Central memory CD8-positive, alpha-beta T cell (primary cell): ENCODE data around the gene ACTG2.

ENCODE experiments used
- ATAC-seq: fragments of 150-1000 bp; cut with Tn5 transposase; replicated peaks from 2 replicates; pipeline ENCODE4 v1.10.0; 2022; ENCODE audit warnings: mild to moderate bottlenecking, moderate FRiP score, moderate number of reproducible peaks; ENCODE audit not compliant: poor library complexity, severe bottlenecking; ENCODE audit errors: extremely low read depth
- DNase-seq, 2 donors: peaks; one replicate each; pipeline ENCODE4 v3.0.0; 2021; ENCODE audit warnings: low spot score in 2 of 2
- H3K27ac Mint-ChIP-seq: one replicate; pipeline ENCODE4 v1.8.0; 2022; ENCODE audit warnings: low read depth, mild to moderate bottlenecking, moderate library complexity, mixed read lengths
- H3K27me3 Mint-ChIP-seq: one replicate; pipeline ENCODE4 v1.8.0; 2022; ENCODE audit warnings: mixed read lengths
- H3K36me3 Mint-ChIP-seq: one replicate; pipeline ENCODE4 v1.8.0; 2022; ENCODE audit warnings: mild to moderate bottlenecking, moderate library complexity, mixed read lengths; ENCODE audit not compliant: insufficient read depth
- H3K4me1 Mint-ChIP-seq: one replicate; pipeline ENCODE4 v1.8.0; 2022; ENCODE audit warnings: mixed read lengths
- H3K4me3 Mint-ChIP-seq: one replicate; pipeline ENCODE4 v1.8.0; 2022; ENCODE audit warnings: mild to moderate bottlenecking, moderate library complexity, mixed read lengths
- H3K9me3 Mint-ChIP-seq: one replicate; pipeline ENCODE4 v1.8.0; 2022; ENCODE audit warnings: mixed read lengths

The ACTG2 gene

DNA sequence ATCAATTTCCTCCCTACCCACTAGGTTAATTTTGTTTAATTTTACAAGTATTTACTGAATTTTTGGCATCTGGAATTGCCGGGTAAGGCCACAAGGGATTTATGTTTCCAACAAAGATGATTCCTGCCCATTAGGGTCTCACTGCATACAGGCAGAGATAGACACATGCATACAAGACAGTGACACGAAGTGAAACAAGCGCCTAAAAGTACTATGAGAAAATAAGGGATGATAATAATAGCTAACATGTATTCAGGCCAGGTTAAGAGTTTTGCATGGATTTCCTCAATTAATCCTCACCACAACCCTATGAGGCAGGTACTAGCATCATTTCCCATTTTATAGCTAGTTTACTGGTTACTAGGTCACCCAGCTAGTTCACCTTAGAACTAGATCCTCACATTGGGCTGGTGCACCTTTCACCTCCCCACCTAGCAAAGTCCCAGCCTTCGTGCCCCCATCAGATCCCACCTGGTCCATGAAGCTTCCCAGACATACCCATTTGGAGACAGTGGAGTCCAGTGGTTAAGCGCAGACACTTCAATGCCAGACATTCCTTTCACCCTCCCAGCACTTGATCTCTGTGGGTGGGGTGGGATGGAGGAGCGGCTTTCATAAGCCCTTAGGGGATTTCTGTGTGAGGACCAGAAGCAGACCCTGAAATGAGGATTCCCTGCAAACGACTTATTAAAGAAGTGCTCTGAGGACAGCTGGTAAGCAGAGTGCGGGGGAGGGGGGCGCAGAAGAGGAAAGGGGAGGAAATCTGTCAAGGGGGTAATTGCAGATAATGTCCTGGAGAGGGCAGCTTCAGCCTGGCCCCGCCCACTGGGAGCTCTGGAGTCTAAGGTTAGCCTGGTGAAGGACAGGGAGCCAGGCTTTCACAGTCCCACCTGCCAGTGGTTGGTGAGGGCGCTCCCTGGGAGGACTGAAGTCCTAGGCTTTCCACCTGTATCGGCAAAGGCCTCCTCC lies 28.1 kb downstream of the ACTG2 start:
- H3K4me3 Mint-ChIP-seq, result no peak overlapping the region
- ATAC-seq (no peak), DNase-seq (no peak)
- no peak overlapping the region for H3K27ac Mint-ChIP-seq
- no peaks in the 10 kb centered on the region for H3K9me3 Mint-ChIP-seq
- no peaks in the 10 kb centered on the region for H3K4me1 Mint-ChIP-seq
- no peaks in the 10 kb centered on the region for H3K27me3 Mint-ChIP-seq
- H3K36me3 Mint-ChIP-seq, result no peaks in the 10 kb centered on the region

DNA sequence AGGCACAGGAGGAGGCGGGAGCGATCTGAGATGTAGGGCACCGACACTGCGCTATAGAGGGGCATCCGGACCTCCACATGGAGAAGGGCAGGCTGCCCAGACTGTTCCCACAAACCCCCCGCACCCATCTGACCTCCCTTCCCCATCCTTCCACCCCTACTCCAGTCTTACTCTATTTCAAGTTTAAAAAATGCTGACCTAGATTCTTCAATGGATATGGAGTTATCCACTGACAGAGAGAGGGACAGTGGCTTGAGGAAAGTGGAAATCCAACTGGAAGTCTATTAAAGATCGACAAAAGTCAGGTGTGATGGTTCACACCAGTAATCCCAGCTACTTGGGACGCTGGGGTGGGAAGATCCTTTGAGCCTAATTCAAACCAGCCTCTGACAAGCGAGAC lies 28.8 kb downstream of the ACTG2 start:
- no peak for DNase-seq
- H3K27me3 Mint-ChIP-seq, result no peaks in the 10 kb centered on the region
- H3K36me3 Mint-ChIP-seq, result peaks cover 1% of the 10 kb centered on the region
- H3K4me3 Mint-ChIP-seq, result no peak overlapping the region
- no peaks in the 10 kb centered on the region for H3K4me1 Mint-ChIP-seq
- H3K27ac Mint-ChIP-seq, result no peak overlapping the region
- no peak for ATAC-seq
- no peaks in the 10 kb centered on the region for H3K9me3 Mint-ChIP-seq

DNA sequence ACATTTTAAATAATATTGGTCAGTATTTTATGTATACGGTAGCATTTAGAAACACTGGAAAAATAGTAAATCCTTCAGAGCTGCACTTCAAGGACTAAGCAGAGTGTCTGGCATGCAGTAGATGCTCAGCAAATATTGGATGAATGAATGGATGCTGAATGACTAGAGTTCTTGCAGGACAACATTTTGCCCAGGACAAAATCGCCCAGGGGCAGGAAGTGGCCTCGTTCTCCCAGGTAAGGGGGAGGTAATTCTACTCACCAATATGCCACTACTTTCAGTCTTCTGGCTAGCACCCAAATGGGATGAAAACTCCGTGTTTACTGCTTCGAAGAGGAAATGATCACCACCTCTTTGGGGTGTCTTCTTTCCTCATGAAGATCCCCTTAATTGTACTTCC lies 29.9 kb downstream of the ACTG2 start:
- peaks cover 7% of the 10 kb centered on the region for H3K36me3 Mint-ChIP-seq
- H3K27me3 Mint-ChIP-seq, result no peaks in the 10 kb centered on the region
- DNase-seq (no peak), ATAC-seq (no peak)
- H3K4me3 Mint-ChIP-seq, result no peak overlapping the region
- peaks cover 1% of the 10 kb centered on the region for H3K4me1 Mint-ChIP-seq
- peak overlapping the region; percentile 32 for H3K27ac Mint-ChIP-seq
- no peaks in the 10 kb centered on the region for H3K9me3 Mint-ChIP-seq

DNA sequence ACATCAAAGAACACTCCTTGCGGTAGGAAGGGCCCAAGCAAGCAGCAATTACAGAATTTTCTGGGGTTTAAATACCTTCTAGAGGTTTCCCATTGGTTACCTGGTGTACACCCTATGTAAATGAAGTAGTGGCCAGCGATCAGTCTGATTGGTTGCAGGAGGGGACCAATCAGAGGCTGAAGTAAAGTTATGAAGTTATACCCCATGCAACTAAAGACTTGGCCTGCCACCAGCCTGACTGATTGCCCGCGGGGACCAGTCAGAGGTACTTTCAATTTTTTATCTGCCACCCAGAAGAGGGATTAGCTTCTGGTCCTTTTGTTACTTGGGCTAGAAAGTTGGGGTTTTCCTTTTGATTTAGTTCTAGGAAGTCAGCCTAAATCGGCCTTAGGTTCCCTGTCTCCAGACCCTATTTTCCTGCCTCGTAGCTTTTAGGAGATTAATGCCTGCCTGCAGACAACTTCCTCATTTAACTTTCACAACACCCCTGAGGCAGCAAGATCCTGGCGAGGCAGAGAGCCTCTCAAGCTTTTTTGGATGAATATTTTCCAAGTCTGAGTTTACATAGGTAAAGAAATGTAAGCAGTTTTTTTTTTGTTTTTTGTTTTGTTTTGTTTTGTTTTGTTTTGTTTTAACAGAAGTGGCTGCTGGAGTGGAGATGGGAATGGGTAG lies 32.4 kb downstream of the ACTG2 start:
- H3K4me3 Mint-ChIP-seq, result no peak overlapping the region
- DNase-seq, result no peak
- peaks cover 26% of the 10 kb centered on the region for H3K4me1 Mint-ChIP-seq
- no peak for ATAC-seq
- H3K27me3 Mint-ChIP-seq, result no peaks in the 10 kb centered on the region
- no peak overlapping the region for H3K27ac Mint-ChIP-seq
- no peaks in the 10 kb centered on the region for H3K9me3 Mint-ChIP-seq
- peaks cover 9% of the 10 kb centered on the region for H3K36me3 Mint-ChIP-seq

DNA sequence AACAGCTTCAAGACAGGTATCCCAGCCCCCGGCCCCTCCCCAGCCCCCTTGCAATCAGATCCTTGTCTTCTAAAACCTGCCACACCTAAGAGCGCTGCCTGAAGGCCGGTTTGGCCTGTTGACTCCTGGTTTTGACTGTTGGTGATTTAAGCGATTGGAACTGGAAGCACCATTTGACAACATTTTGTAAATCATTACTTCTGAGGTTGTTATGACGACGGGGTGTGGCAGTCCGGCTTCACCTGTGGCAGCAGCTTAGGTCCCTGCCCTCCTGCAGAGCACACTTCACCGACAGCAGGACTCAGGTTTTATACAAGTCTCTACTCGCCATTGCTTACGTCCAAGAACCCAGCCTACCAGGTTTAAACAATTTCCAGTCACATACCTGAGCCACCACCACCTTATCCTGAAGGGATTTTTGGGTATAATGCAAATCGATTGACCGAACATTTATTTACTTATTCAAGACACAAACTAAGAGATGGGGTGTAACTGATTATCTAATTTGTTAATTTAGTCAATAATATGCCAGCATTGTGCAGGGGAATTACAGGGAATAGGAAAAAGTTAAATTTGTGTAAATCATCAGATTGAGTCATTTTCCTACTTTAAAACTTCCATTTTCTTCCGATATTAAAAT lies 33.2 kb downstream of the ACTG2 start:
- H3K4me1 Mint-ChIP-seq, result peaks cover 28% of the 10 kb centered on the region
- no peaks in the 10 kb centered on the region for H3K9me3 Mint-ChIP-seq
- ATAC-seq, result no peak
- no peak for DNase-seq
- peak overlapping the region; percentile 97 for H3K27ac Mint-ChIP-seq
- H3K4me3 Mint-ChIP-seq, result peak overlapping the region; percentile 79
- no peaks in the 10 kb centered on the region for H3K27me3 Mint-ChIP-seq
- peaks cover 13% of the 10 kb centered on the region for H3K36me3 Mint-ChIP-seq

DNA sequence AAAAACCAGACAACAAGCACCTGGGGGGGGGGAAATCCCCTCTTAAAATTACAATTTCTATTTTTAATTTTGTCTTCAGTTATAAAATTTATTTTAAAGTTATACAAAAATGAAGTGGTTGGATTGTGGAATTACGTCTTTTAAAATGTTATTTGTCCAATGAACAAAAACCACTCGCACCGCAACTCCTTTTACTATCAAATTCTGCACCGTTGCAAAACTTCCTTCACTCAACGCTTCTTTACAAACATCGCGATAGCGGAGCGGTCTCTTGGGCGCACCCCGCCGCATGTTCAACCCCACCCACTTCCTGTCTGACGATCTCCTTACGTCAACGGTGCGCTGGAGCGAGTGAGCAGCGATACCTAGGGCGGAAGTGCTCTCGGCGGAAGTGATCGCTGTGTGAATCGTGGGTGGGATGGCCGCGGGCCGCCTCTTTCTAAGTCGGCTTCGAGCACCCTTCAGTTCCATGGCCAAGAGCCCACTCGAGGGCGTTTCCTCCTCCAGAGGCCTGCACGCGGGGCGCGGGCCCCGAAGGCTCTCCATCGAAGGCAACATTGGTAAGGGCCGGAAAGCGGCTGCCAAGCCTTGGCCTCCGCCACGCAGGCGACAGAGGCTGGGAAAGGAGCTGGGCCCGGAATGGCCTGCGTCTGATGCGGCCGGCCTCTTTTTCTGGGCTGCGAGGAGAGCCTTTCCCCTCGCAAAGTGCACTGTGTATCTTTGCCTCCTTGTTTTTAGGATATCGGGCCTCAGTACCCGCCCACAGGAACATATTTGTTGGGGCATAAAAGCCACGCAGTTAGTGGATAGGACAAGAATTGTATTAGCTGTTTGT lies 33.9 kb downstream of the ACTG2 start, which contains the start of gene DGUOK:
TSS of gene DGUOK (plus strand) at position 388 of the 835 bp plus-strand sequence. CDS start at position 419, 31 bp downstream.
- peak within 1 kb of the TSS; percentile 79 for H3K4me3 Mint-ChIP-seq
- peaks cover 36% of the 10 kb centered on the region for H3K4me1 Mint-ChIP-seq
- peak; percentile 87 to 96 for DNase-seq
- H3K27me3 Mint-ChIP-seq, result no peaks in the 10 kb centered on the region
- ATAC-seq, result peak; percentile 98
- H3K9me3 Mint-ChIP-seq, result no peaks in the 10 kb centered on the region
- peaks cover 14% of the 10 kb centered on the region for H3K36me3 Mint-ChIP-seq
- H3K27ac Mint-ChIP-seq, result peak within 1 kb of the TSS; percentile 97

DNA sequence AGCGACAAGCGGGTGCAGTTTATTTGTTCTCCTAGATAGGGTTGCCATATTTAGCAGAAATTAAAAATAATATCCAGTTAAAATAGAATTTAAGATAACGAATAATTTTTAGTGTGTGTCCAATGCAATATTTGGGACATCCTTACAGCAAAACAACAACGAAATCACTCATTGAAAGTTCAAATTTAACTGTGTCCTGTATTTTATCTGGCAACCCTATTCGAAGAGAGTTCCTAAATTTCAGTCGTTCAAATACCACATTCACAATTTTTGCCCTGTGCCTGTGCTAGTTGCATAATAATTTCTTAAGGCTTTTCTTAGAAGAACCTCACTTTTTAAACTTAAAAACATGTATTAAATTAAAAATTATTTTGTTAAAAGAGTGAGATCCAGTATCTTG lies 34.5 kb downstream of the ACTG2 start:
- Mint-ChIP-seq H3K27ac (peak overlapping the region; percentile 97), H3K27me3 (no peaks in the 10 kb centered on the region), H3K36me3 (peaks cover 17% of the 10 kb centered on the region), H3K9me3 (no peaks in the 10 kb centered on the region), H3K4me3 (peak overlapping the region; percentile 79), H3K4me1 (peaks cover 42% of the 10 kb centered on the region)
- ATAC-seq (no peak), DNase-seq (no peak)

DNA sequence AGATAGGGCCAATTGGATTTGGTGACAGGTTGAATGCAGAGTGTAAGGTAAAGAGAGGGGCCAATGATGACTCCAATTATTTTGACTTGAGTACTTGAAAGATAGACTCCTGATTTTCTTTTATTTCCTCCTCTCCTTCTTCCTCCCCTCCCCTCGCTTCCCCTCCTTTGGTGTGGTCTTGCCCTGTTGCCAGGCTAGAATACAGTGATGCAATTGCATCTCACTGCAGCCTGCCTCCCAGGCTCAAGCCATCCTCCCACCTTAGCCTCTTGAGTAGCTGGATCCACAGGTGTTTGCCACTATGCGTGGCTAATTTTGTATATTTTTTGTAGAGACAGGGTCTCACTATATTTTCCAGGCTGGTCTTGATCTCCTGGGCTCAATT lies 36.1 kb downstream of the ACTG2 start:
- Mint-ChIP-seq H3K36me3 (peaks cover 27% of the 10 kb centered on the region), H3K9me3 (no peaks in the 10 kb centered on the region), H3K27ac (peak overlapping the region; percentile 89), H3K4me1 (peaks cover 49% of the 10 kb centered on the region), H3K27me3 (no peaks in the 10 kb centered on the region), H3K4me3 (peak overlapping the region; percentile 40)
- ATAC-seq (no peak), DNase-seq (no peak)

DNA sequence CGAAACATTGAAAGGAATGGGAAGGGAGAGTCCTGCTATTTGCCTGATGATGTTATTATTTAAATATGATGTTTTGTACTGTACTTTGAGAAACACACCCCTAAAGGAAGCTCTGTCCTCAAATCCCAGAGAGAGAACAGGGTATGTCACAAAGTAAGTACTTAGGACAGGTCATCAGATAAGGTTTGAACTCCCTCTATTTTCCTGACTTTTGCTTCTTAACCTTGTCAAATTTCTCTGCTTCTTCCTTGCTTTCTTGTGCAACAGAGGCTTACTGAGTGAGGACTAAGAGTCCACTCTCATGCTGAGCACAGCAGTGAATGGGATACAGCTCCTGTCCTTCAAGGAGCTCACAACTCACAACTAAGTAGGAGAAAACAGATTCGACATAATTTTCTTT lies 37.6 kb downstream of the ACTG2 start:
- Mint-ChIP-seq H3K27ac (peak overlapping the region; percentile 89), H3K4me3 (no peak overlapping the region), H3K36me3 (peaks cover 30% of the 10 kb centered on the region), H3K4me1 (peaks cover 49% of the 10 kb centered on the region), H3K27me3 (no peaks in the 10 kb centered on the region), H3K9me3 (no peaks in the 10 kb centered on the region)
- no peak for DNase-seq
- no peak for ATAC-seq

DNA sequence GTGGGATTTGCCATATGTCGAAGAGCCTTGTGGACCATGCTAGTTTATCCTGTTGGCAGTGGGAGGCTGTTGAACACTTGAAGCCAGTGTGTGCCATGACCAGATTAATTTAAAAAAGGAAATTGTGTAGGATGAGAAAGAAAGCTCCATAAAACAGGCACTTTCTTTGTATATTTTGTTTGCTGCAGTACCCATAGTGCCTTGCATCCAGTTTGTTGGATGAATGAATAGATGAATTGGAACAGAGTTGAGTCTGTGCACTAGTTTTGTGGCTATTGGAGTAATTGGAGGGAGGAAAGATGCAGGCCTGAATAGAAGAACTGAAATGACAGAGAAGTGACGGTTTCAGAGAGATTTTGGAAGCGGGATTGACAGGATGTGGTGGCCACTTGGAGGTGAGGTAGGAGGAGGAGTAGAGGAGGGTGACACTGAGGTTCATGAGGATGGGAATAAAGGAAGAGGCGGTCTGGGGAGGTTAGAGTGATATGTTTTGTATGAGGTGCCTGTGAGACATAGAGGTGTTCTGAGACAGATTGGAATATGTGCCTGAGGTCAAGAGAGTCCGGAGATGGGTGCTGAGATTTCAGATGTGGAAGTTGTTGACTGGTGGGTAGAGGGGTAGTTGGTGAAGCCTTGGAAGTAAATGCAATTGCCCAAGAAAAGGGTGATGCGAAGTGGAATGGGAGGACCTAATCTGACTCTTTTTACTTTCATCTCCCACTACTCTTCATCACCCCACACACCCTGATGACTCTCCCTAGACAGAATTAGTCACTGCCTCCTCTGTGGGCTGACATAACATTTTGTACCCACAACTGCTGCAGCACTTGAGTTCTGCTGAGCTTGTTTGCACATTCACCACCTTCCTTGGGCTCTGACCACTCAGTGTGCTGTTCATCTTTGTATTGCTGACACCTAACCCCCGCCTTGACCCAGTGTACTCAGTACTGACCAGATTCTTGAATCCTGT lies 39.0 kb downstream of the ACTG2 start:
- Mint-ChIP-seq H3K36me3 (peaks cover 26% of the 10 kb centered on the region), H3K4me1 (peaks cover 59% of the 10 kb centered on the region), H3K9me3 (no peaks in the 10 kb centered on the region), H3K4me3 (peak overlapping the region; percentile 0), H3K27me3 (no peaks in the 10 kb centered on the region), H3K27ac (peak overlapping the region; percentile 4)
- no peak for ATAC-seq
- no peak for DNase-seq

DNA sequence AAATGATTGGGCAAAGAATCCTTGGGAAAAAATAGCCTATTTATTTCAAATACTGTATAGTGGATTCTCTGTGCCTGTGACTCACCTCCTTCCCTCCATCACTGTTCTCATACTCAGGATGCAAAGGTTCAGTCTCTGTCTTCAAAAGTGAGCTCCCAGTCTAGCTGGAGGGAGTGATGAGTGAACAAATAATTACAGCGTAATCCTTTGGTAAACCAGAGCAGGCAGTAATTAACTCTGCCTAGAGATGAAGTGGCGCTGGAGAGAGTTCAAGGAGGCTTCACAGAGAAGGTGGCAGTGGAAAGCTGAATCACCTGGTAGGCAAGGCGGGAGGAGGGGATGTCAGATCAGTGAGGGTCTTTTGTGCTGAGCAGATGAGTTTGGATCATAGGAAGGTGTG lies 40.4 kb downstream of the ACTG2 start:
- ATAC-seq, result no peak
- peaks cover 26% of the 10 kb centered on the region for H3K36me3 Mint-ChIP-seq
- H3K4me1 Mint-ChIP-seq, result peaks cover 66% of the 10 kb centered on the region
- no peak overlapping the region for H3K4me3 Mint-ChIP-seq
- no peaks in the 10 kb centered on the region for H3K9me3 Mint-ChIP-seq
- peak overlapping the region; percentile 69 for H3K27ac Mint-ChIP-seq
- no peaks in the 10 kb centered on the region for H3K27me3 Mint-ChIP-seq
- no peak for DNase-seq
